Caki2 (cell line): ENCODE data around the gene C22orf23. TPM values are rescaled to one million over a fixed set of nuclear protein-coding genes. Genes with fewer than 3 reads are reported as not detected.

Experiments
- DNase-seq: peaks from one replicate; pipeline ENCODE4 v3.0.0-alpha.2; 2015; ENCODE audit warnings: low read depth
- in situ Hi-C: cut with HindIII; loops from 2 replicates; pipeline ENCODE4 v1.10.0; 2016; ENCODE audit warnings: low sequenced_read_pairs, low pct_unique_long_range_greater_than_20kb, mixed read lengths
- total RNA-seq: library from RNA; depleted of rRNA; stranded (reverse); fragments of >200 nt; shearing (Covaris generic); gene quantifications from 2 replicates; pipeline ENCODE4 v1.2.3, GENCODE V29; 2014; ENCODE audit warnings: low replicate concordance; rRNA removed

The C22orf23 gene
- total RNA-seq = 0.17 and 0.90 TPM in 2 replicates

DNA sequence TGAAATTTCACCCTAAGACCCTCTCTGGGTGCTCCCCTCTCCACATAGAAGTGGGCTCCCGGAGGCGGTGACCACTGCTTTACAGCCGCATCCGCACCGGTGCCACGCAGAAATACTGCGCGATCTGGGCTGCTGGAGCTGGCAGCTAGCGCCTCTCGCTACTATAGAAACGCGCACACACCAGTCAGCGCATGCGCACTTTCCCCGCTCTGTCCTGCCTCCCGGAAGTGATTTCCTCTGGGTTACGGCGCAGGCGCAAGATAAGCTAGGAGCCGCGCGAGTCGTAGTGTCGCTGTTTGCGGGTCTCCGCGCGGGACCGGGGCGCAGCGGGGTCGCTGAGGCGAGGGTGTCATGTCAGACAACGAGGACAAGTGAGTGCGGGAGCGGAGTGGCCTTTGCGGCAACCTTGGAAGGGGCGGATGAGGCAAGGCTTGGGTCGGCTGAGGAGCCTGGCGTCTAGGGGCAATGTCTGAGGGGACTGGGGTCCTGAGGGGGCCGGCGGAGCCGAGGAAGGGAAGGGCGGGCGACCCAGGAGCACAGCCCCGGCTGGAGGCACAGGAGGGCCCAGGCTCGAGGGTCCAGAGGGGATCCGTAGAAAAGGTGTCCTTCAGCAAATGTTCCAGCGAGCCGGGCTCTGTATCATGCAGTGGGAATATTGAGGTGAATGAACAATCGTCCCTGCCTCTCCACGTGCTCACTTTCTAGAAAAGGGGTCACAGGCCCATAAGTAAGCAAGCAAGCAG, at the start of gene C22orf23, which contains the start of gene POLR2F:
TSS of gene C22orf23 (minus strand) at position 165 of the 743 bp plus-strand sequence. CDS start 452 bp downstream, outside the sequence.
TSS of gene POLR2F (plus strand) at position 263 of the 743 bp plus-strand sequence. CDS start at position 352, 89 bp downstream.
- in situ Hi-C loops = no loop called here

DNA sequence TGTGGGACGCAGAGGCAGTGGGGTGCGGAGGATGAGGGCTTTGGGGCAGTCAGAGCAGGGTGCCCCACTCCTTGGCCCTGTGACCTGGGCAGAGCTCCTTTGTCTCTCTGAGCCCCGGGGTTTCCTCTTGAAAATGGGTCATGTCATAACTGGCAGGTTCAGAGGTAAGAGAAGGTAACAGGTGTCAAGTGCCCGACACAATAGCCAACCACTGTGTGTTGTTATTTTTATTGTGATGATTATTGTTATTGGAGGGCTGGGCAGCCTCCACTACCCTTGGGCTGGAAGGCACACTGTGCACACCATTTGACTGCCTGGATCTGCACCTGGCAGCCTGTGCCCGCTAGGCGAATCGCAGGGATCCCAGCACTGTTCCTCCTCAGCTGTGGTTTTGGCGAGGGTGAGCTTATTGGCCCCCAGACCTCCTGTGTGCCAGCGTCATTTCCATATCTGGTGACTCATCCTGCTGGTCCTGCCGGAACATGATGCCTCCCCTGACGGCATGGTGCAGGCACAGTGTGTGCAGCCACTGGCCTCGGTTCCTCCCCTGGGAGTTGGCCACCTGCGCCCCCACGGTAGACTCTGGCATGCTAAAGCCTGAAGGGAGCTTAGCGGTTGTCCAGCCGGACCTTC, 46.4 kb upstream of the C22orf23 start:
- peak; percentile 23 for DNase-seq
- in situ Hi-C loops = no loop called here

More for the DNA sequence above, at the start of gene C22orf23, which contains the start of gene POLR2F:
- DNase-seq = peak; percentile 79

DNA sequence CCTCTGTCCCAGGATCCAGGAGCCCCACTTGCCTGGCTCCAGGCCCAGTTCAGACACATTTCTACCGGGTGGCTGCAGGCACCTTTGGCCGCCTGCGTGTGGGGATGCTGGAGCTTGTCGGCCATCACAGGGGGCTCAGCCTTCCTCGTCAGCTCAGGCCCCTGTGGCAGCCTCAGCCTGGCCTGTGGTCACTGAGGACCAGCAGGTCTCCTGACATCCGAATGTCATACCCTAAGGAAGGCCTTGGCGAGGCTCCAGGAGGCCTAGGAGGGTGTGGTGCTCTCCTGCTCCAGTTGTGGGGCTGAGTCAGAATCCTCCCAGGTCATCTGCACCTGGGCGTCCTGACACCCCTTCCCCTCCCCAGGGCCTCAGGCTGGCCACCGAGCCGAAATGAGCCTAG, 45.8 kb upstream of the C22orf23 start:
- no peak for DNase-seq
- in situ Hi-C loops = no loop called here

DNA sequence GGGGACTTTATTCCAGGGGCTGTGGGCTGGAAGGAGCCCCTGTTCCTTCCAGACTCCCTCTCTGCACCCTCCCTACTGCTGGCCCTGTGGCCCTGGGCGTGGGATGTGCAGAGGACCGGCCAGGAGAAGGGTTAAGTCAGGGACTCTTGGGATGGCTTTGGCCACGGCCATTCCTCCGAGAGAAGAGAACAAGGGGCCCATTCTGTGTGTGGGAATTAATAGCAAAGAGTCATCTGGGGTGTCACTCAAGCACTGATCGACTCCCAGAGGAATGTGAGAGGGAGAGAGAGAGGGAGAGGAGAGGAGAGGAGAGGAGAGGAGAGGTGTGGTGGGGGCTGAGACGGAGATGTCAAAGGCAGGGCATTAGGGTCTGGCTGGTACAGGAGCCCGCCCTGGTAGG, 45.1 kb upstream of the C22orf23 start:
- DNase-seq = no peak
- in situ Hi-C loops = no loop called here

DNA sequence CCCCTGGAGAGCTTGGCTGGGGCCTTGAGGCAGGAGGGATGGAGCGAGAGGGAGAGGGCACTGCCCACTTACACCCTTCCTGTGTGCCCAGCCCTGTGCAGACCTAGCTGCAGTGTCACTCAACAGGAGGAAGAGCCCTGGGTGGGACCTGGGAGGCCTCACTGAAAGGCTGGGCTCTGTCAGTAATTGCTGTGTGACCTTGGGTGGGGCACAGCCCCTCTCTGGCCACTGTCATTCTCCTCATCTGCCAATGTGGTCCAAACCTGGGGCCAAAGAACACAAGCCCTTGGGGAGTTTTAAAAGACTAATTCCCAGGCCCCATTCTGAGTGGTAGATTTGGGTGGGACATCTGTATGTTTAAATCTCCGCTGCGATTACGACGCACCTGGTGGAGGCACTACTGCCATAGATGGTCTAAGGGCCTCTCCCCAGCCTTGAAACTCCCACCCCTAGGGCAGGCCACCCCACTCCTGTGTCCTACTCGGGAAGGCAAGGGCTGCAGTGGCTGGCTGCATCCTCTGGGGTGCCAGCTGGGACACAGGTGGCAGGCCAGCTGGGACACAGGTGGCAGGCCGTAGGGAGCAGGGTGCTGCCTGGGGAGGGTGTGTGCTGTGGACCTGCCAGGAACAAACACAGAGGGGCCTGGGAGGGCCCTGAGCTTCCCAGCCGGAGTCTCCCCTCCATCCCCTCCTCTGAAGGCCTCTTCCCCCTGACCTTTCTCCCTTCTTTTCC, 43.3 kb upstream of the C22orf23 start:
- DNase-seq = no peak
- in situ Hi-C loops = no loop called here

DNA sequence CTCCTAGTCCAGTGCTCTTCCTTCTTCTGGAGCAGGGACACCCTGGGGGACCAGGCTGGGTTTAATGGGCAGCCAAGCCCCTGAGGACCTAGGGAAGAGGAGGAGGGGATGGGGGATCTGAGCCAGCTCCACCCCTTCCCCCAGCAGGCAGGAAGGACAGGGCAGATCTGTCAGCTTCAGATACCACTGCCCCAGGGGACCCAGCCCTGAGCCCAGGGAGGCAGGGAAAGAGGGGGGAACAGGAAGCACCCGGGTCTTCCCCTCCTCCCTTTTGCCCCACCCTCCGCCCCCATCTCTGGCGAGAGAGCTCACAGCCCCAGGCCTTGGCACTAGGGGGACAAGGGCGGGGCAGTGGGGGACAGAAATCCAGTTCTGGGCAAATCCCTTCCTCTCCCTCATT, 42.7 kb upstream of the C22orf23 start:
- in situ Hi-C loops = no loop called here
- DNase-seq = no peak

DNA sequence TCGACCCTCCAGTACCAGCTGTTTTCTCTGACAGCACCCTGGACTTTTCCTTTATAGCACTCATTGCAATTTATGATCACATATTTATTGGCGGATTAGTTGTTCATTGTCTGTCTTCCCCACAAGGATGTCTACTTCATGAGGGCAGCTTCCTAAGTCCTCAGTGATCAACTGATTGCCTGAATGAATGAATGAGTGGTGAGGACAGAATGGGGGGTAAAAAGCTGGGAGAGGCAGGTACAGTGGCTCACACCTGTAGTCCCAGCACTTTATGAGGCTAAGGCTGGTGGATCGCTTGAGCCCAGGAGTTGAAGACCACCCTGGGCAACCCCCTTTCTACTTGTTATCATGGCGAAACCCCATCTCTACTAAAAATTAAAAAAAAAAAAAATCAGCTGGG, 42.1 kb upstream of the C22orf23 start:
- in situ Hi-C loops = no loop called here
- no peak for DNase-seq

DNA sequence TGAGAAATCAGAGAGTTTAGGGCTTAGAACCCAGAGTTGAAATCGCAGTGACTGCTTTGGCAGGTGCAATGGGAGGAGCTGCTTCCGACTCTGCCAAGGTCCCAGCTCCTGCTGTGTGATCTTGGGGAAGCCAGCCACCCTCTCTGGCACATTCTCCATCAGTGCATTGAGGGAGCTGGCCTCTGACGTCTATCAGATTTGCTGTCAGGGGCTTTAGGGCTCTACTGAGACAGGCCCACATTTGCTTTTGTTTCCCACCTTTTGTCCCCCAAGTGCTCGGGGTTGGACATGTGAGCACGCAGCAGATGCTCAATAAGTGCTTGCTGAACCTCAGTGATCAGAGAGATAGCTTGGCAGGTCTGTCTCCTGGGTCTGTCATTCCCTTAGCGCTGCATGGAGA, 41.6 kb upstream of the C22orf23 start:
- DNase-seq = no peak
- in situ Hi-C loops = no loop called here

DNA sequence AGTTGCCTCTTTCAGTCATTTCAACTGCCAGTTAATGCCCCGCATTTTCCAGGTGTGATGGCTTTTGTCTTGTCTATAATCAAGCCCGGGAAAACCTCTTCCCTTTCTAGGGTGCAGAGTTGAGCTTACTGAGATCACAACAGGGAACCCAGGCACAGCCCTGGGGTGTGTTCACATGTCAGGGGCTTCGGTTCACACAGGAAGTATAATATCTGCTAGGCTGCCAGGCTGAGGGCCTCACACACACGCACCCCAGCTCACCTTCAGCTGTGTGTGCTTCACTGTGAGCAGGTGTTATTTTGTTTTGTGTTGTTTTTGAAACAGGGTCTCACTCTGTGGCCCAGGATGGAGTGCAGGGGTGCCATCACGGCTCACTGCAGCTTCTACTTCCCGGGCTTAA, 40.6 kb upstream of the C22orf23 start:
- DNase-seq = no peak
- in situ Hi-C loops = no loop called here

DNA sequence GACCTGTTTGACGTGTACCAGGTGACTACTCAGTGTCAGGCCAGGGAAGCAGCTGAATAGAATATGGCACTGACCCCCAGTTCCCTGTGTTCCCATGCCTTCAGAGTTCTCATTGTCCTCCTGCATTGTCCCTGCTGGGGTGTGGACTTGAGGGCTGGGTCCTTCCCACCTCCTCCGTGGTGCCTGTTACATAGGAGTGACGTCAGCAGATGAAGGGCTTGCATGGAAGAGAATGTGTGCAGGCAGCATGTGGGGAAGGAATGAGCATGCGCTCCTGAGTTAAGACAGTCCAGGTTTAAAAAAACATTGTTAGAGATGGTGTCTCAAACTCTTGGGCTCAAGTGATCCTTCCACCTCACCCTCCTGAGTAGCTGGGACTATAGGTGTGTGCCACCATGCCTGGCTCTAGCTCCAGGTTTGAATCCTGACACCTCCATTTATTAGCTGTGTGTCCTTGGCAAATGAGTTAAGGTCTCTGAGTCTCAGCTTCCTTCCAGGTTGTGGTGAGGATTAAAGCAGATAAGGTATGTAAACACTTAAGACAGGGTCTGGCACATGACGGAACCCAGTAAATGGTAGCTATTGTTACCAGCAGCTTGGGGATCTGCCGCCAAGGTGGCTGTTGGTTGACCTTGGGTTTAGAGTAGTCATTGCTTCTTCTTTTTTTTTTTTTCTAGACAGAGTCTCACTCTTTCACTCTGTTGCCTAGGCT, 38.5 kb upstream of the C22orf23 start:
- in situ Hi-C loops = no loop called here
- no peak for DNase-seq

DNA sequence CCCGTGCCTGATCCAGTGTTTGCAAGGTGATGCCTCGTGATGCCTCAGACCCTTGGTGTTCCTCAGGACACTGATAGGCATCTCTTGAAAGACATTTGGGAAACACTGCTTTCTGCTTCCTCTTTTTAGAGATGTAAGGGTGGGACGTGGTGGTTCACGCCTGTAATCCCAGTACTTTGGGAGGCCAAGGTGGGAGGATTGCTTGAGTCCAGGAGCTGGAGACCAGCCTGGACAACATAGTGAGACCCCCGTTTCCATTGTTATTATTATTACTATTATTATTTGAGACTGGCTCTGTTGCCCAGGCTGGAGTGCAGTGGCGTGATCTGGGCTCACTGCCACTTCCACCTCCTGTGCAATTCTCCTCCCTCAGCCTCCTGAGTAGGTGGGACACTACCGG, 37.5 kb upstream of the C22orf23 start:
- DNase-seq = no peak
- in situ Hi-C loops = no loop called here

DNA sequence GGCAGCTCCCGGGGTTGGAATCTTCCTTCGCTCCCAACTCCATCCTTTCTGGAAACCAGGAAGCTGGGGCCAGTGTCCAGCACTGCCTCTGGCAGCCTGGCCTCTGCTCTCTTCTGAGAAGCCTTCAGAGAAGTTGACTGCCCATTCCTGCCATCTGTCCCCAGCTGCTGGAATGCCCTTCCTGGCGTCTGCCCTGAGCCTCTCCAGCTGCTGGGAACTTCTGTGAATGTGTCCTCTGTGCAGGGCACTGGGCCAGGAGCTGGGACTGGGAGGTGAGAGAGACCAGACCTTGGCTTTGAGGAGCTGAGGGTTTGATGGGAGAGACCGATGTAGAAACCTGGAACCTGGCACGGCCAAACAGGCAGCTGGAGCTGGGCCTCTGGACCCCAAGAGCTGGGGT, 36.9 kb upstream of the C22orf23 start:
- no peak for DNase-seq
- in situ Hi-C loops = no loop called here

DNA sequence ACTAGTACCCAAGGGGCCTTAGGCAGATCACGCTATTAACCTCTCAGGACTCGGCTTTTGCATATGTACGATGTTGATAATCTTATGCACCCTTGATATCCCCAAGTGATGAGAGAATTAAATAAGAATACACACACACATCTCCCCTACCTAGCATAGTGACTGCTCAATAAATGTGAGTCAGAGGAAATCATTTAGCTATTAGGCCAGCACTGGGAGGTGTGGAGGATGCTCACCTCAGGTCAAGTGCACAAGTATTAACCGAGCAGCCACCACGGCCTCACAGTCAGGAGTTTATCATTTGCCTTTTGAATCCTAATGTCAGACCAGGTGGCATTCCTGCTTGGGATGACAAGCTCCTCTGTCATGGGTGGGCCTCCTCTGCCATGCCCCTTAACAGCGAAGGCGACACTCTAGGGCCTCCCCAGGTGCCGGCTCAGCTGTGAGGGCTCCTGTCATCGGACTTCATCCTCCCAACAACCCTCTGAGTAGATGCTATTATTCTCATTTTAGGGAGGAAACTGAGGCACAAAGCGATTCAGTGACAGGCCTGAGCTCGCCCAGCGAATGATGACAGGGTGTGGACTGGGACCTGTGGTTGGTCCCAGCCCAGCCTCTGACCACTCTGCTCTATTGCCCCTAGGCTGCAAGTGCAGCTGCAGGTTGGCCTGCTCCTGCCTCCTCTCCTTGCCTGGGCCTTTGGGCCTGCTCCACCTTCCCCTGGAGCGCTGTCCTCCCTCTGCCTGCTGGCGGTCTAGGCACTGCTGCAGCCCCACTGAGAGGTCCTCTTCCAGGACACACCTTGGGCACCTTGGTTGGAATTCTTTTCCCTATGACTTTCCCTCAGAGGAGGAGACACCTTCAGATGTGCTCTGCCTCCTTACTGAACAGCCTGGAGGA, 36.0 kb upstream of the C22orf23 start:
- no peak for DNase-seq
- in situ Hi-C loops = no loop called here

DNA sequence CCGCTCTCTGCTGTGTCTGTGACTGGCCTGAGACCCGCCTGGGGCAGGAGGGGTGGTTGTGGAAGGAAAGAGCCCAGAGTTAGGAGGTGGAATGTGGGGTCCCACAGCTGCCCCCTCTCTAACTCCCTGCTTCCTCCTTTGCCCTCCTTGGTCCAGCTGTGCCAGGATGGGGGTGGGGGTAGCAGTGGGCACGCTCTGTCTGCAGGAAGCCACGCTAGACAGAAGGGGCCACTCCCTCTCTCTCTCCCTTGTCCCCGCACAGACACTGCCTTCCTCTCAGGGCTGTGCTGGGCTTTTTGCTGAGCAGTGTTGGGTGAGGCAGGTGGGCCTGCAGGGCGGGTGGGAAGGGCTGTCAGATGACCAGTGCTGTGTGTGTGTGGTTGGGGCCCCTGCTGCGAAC, 33.0 kb upstream of the C22orf23 start:
- no peak for DNase-seq
- in situ Hi-C loops = no loop called here

DNA sequence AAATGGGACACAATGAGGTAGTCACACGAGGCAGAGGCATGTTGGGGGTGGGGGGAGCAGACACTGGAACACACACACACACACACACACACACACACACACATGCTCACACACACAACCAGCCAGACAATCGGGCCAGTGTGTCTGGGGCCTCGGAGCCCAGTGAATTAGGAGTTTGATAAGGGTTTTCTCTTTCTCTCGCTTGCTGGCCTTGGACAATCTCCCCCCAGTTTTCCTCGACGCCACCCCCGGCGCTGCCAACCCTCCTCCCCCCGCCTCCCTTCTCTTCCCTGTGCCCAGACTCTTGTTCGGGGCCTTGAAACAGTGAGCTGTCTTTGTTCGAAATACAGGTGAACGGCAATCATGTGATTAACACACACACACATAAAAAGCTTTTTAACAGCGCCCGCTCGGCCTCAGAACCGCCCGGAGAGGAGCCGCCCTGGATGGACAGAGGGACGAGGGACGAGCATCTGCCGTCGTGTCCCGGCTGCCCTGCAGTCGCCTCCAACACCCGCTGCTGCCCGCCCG, 32.4 kb upstream of the C22orf23 start:
- in situ Hi-C loops = no loop called here

DNA sequence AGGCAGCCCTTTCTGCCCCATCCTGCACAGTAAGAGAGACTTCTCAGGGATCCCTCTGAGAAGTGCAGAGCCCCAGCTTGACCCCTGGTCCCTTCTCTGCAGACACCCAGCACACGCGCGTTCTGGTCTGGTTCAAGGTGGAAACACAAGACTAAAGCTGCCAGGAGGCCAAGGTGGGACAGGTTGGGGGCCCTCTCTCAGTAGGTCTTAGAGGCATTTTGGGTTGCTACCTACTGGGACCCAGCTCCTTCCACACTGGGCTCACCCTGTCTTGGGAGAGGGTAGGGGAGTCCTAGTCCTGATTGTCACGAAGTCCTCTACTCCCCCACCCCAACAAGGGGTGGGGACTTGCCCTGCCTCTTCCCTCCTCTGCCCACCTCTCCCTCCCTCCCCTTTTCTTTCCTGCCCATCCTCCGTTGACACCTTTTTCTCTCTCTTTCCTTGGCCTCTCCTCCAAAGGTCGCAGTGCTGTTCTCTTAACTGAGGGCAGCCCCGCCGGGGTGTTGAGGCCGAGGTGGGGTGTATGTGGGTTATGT, 31.7 kb upstream of the C22orf23 start:
- DNase-seq = no peak
- in situ Hi-C loops = no loop called here

More for the DNA sequence above, 32.4 kb upstream of the C22orf23 start:
- no peak for DNase-seq
